ENCODE results near the gene CCRL2. TPM values are rescaled to one million over a fixed set of nuclear protein-coding genes. Genes with fewer than 3 reads are reported as not detected.

Gene CCRL2
- total and polyA plus RNA-seq, 9 of the 15 experiments (the other 6 are each of a cell fraction or from before 2014, with no cell fraction given), result 3.4 to 5.7 (median 4.0) TPM

GRCh38 chr3:46393554-46394434 is 13.3 kb upstream of the CCRL2 start (continued):
- TF ChIP-seq ZNF431 (CRISPR knock-in tag; IDR thresholded peaks at IDR 0.05) (no peak), GTF2B (IDR thresholded peaks at IDR 0.05; ENCODE audit: extremely low read depth, insufficient read length) (no peak), COPS2 (conservative IDR thresholded peaks at IDR 0.05) (no peak), DEAF1 (CRISPR knock-in tag; IDR thresholded peaks at IDR 0.05) (no peak), MEIS2 (IDR thresholded peaks at IDR 0.05; ENCODE audit: partially characterized antibody) (peak; percentile 8), ZNF324 (CRISPR knock-in tag; IDR thresholded peaks at IDR 0.05) (no peak), POLR2A (conservative IDR thresholded peaks at IDR 0.05) (no peak), NR2C2 (CRISPR knock-in tag; IDR thresholded peaks at IDR 0.05) (no peak), NR2C2 (tag; IDR thresholded peaks at IDR 0.05) (peak; percentile 88), MYC (IDR thresholded peaks at IDR 0.05; ENCODE audit: low read depth, low read length) (peak; percentile 91), MYC (CRISPR knock-in tag; IDR thresholded peaks at IDR 0.05; ENCODE audit: borderline replicate concordance, low read depth) (no peak), PBX2 (CRISPR knock-in tag; IDR thresholded peaks at IDR 0.05; ENCODE audit: low read depth) (no peak), PBX2 (tag; conservative IDR thresholded peaks at IDR 0.05; ENCODE audit: low read depth) (no peak), ZKSCAN1 (IDR thresholded peaks at IDR 0.05; ENCODE audit: low read depth, low read length) (no peak), HBP1 (CRISPR knock-in tag; IDR thresholded peaks at IDR 0.05) (no peak)
- TF ChIP-seq, protein P1, sequence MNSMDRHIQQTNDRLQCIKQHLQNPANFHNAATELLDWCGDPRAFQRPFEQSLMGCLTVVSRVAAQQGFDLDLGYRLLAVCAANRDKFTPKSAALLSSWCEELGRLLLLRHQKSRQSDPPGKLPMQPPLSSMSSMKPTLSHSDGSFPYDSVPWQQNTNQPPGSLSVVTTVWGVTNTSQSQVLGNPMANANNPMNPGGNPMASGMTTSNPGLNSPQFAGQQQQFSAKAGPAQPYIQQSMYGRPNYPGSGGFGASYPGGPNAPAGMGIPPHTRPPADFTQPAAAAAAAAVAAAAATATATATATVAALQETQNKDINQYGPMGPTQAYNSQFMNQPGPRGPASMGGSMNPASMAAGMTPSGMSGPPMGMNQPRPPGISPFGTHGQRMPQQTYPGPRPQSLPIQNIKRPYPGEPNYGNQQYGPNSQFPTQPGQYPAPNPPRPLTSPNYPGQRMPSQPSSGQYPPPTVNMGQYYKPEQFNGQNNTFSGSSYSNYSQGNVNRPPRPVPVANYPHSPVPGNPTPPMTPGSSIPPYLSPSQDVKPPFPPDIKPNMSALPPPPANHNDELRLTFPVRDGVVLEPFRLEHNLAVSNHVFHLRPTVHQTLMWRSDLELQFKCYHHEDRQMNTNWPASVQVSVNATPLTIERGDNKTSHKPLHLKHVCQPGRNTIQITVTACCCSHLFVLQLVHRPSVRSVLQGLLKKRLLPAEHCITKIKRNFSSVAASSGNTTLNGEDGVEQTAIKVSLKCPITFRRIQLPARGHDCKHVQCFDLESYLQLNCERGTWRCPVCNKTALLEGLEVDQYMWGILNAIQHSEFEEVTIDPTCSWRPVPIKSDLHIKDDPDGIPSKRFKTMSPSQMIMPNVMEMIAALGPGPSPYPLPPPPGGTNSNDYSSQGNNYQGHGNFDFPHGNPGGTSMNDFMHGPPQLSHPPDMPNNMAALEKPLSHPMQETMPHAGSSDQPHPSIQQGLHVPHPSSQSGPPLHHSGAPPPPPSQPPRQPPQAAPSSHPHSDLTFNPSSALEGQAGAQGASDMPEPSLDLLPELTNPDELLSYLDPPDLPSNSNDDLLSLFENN (IDR thresholded peaks at IDR 0.05; ENCODE audit: low read depth in 2 of 2, low read length in 2 of 2), result no peak
